EL (cell line): ENCODE data around the gene UCP2.
"Not testable (repeated sequence)": the region's sequence is repeated elsewhere in the genome, so short reads cannot be mapped to it uniquely, and the experiment has no call there.

Source experiments
- DNase-seq: peaks from one replicate; pipeline ENCODE4 v3.0.0-alpha.2; 2016

UCP2 gene

DNA sequence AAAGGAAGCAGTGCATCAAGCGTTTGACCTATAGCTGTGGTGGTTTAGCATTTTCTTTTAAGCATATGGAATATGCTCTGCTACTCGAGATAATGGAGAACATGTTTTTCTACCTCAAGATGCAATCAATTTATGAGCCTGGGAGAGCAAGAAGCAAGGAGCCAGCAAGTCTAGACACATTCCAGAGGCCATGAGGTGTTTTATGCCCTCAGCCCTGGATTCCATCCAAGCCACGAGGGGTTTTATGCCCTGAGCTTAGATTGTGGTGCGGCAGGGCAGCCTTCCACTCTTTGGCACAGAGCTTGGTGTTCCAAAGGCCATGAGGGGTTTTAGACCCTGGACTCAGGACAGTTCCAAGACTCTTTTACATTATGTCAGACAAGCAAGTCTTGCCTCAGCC is 43.5 kb downstream of the UCP2 start:
- DNase-seq = peak; percentile 40

DNA sequence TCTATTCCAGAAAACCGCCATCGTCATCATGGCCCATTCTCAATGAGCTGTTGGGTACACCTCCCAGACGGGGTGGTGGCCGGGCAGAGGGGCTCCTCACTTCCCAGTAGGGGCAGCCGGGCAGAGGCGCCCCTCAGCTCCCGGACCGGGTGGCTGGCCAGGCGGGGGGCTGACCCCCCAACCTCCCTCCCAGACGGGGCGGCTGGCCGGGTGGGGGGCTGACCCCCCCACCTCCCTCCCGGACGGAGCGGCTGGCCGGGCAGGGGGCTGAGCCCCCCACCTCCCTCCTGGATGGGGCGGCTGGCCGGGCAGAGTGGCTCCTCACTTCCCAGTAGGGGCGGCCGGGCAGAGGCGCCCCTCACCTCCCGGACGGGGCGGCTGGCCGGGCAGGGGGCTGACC is 46.6 kb downstream of the UCP2 start:
- DNase-seq = not testable (repeated sequence)

DNA sequence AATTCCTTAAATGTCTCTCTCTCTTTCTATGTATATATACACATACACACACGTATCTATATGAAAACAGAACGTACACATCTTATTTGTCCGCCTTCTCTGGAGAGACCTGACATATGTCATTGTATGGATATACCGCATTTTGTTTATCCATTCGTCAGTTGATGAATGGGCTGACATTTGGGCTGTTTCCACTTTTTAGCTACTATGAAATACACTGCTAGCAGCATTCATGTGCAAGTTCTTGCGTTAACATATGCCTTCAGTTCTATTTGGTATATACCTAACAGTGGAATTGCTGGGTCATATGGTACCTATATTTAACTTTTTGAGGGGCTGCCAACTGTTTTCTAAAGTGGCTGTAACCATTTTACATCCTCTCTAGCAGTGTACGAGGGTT is 49.9 kb downstream of the UCP2 start:
- DNase-seq = no peak

DNA sequence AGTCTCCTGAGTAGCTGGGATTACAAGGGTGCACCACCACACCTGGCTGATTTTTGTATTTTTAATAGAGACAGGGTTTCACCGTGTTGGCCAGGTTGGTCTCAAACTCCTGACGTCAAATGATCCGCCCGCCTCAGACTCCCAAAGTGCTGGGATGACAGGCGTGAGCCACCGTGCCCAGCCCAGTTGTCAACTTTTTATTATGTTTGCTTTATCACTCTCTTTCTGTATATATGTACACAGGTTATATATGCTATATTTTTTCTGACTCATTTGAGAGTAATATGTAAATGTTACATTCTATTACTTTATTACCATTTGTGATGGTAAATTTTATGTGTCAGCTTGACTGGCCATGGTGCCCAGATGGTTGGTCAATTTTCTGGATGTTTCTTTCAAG is 50.7 kb downstream of the UCP2 start:
- DNase-seq = no peak

DNA sequence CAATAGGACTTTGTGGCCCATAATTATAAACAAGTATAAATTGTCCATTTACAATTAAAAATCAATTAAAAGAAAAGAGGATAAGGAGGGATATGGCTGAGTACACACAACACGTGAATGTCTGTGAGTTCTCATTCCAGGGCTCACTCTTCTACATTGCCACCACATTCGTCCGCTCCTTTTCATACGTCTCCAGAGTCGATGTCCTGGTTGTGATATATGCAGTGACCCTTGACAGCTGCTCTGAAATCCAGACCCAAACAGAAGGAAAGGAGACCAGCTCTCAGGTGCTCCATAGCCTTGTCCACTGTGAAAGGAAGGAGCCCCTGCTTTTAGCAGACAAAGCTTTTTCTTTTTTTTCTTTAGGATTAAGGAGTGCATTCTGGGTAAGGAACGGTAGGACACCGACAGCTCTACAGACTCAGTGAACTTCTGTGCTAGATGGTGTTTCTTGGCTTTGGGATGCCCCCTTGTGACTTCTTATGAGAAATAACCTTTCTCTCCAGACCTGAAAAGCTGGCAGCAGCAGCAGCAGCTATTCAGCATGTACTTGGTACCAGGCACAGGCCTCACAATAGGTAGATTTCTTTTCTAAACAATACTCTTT is 51.5 kb downstream of the UCP2 start:
- peak; percentile 69 for DNase-seq

DNA sequence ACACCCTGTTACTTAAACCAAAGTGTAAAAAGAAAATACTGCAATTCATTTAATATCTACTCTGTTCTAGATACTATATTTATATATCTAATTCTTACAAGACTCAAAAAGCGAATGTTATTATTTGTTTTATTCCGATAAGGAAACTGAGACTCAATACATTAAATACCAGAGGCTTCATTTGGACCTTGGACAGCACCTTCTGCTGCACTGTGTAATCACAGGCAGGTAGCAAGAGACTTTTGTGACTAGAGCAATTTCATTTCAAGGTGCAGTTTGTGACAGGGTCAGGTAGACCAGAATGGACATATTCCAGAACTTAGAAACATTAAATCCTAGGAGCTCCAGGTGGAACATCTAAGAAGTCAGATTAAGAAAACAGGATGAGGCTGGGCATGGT is 53.3 kb downstream of the UCP2 start:
- no peak for DNase-seq
